PC-3 (cell line): Measurements from ENCODE around the gene NOL4L.

Experiments used
- EZH2 ChIP-seq: fragments of 300-600 bp; sonication (generic); IDR thresholded peaks from one replicate; pipeline ENCODE4 v1.6.1; 2017; ENCODE audit warnings: antibody characterized with exemption, mild to moderate bottlenecking, low read length; ENCODE audit not compliant: unreplicated experiment
- EZH2phosphoT487 ChIP-seq: fragments of 300-600 bp; sonication (generic); IDR thresholded peaks from 2 replicates; pipeline ENCODE4 v1.6.1; 2018; ENCODE audit warnings: mild to moderate bottlenecking, antibody characterized with exemption, low read length, borderline replicate concordance
- TF ChIP-seq, protein P1 (sequence below): fragments of 300-600 bp; sonication (generic); conservative IDR thresholded peaks from 2 replicates; pipeline ENCODE4 v1.5.1; 2017; ENCODE audit warnings: antibody characterized with exemption, low read depth, mild to moderate bottlenecking, low read length

DNA sequence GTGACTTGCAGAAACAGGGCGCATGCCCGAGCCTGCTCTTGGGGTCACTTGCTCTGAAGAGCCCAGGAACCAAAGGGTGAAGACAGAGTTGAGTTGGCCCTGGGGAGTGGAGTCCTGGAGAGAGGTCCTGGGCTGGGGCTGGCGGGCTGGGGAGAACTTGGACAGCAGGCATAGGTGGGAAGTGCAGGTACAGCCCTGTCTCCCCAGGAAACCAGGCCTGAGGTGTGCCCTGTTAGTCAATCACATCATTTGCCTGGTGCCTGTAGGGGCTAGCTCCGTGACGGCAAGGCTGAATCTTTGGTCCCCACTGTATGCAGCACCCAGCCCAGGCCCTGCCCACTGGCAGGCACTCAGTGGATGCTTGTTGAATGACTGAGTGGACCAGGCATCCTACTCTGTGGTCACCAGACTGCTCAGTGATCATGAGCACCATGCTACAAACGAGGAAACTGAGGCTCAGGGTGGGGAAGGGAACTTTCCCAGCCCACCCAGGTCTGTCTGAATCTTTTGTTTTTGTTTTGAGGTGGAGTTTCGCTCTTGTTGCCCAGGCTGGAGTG, 15.6 kb upstream of the NOL4L start:
- TF ChIP-seq, protein P1, sequence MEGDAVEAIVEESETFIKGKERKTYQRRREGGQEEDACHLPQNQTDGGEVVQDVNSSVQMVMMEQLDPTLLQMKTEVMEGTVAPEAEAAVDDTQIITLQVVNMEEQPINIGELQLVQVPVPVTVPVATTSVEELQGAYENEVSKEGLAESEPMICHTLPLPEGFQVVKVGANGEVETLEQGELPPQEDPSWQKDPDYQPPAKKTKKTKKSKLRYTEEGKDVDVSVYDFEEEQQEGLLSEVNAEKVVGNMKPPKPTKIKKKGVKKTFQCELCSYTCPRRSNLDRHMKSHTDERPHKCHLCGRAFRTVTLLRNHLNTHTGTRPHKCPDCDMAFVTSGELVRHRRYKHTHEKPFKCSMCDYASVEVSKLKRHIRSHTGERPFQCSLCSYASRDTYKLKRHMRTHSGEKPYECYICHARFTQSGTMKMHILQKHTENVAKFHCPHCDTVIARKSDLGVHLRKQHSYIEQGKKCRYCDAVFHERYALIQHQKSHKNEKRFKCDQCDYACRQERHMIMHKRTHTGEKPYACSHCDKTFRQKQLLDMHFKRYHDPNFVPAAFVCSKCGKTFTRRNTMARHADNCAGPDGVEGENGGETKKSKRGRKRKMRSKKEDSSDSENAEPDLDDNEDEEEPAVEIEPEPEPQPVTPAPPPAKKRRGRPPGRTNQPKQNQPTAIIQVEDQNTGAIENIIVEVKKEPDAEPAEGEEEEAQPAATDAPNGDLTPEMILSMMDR = no peak
- TF ChIP-seq EZH2 (no peak), EZH2phosphoT487 (no peak)
